HG03354 (cell line): ENCODE results near the gene LAMC2.
"Not testable (repeated sequence)": the region's sequence is repeated elsewhere in the genome, so short reads cannot be mapped to it uniquely, and the experiment has no call there.

ENCODE experiments used
- ATAC-seq: cut with Tn5 transposase; IDR thresholded peaks from one replicate; pipeline ENCODE4 v1.9.1; 2021; ENCODE audit warnings: mild to moderate bottlenecking; ENCODE audit not compliant: unreplicated experiment, poor library complexity, severe bottlenecking

Gene LAMC2

GRCh38 chr1:183185941-183186490, at the start of gene LAMC2:
Gene LAMC2, plus strand, starts transcription at chr1:183186264. Its CDS starts 89 bp downstream, at chr1:183186353.
- no peak for ATAC-seq

DNA sequence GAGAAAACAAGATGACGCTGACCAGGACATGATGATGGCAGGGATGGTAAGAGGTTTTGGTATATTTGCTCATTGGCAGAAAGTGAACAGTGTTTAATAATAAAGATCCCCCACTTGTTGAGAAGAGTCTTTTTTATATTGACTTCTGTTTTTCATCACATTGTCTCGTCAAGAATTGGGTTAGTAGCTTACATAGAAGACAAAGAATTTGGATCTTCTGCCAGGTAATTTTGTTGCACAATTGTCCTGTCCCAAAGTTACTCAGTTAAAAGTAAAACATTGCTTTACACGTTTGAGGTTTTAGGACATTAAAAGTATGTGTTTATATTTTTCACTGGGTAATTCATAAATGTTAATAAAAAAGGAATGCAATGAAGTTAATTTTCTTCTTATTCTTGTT, 48.3 kb upstream of the LAMC2 start:
- no peak for ATAC-seq

GRCh38 chr1:183138301-183138700, 47.8 kb upstream of the LAMC2 start:
- ATAC-seq = no peak

DNA sequence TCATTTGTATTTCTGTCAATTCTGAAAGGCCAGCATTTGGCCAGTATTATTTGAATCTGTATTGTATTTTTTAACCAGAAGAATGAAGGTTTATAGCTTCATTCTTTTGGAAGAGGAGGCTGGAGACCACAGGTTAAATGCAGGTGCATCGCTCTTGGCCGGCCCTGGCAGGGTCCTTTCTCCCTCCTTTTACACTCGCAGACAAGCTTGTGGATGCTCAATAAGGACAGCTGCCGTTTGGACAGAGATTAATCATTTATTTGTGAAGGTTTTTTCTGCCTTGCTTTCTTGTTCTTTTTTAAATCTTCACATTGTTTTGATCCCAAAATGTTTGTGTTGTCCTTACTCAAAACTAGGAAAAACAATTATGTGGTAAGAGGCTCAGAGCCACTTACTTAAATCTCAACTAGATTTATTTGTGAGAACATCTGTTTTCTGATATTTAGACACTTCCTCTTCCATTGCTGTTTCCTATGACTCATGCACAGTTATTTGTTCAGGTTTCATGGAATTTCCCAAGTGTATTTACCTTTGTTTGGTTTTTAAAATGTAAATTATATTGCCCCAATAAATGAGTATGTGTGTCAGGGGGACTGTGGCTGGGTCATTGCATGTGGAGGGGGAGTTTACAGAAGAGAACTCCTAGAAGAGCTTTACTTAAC, 46.7 kb upstream of the LAMC2 start:
- no peak for ATAC-seq

DNA sequence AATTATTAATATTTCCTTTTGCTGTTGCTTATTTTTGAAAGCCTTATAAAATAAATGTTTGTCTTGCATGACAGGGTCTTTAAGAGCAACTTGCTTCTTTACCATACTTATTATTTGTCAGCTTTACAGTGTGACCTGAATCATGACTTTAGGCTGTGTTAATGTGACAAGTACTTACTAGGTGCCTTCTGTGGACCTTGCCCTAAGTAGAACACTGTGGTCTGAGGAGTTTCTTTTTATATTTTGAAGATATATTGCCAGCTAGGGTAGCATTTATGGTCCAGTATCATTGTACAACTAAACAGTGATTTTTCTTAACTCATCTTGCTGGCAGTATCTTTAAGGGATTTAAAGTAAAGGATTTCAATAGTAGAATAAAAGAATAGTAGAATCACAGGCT, 45.4 kb upstream of the LAMC2 start:
- no peak for ATAC-seq

GRCh38 chr1:183142171-183142570, 43.9 kb upstream of the LAMC2 start:
- ATAC-seq = no peak

GRCh38 chr1:183143576-183144315, 42.3 kb upstream of the LAMC2 start:
- no peak for ATAC-seq

DNA sequence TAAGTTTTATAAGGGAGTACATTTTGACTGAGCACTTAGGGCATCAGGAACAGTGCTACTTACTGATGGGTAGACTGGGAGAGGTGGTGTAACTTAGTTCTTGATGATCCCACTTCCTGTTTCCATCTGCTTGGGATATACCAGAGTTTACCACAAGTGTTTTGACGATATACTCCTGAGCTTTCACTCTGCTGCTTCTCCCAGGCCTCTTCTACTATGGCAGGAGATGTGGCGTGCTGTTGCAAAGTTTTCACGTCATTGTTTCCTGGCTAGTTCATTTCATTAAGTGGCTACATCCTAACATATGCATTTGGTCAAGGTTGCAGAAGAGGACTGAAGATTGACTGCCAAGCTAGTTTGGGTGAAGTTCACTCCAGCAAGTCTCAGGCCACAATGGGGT, 41.3 kb upstream of the LAMC2 start:
- no peak for ATAC-seq

DNA sequence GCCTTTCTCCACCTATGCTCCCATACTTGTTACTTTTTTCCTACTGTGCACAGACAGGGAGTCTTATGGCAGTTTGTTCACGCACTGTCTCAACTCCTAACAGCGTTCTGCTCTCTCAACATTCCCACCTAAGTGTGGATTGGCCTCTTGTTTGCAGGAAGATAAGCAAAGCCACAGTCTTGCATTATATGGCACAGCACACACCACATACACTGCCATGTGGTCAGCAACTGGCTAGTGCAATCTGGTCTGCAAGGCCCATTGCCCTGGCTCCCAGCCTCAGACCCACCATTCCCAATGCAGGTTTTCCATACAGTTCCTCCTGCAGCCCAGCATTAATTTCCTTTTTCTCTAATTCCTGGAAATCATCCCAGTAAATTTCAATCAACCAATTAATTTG, 38.3 kb upstream of the LAMC2 start:
- no peak for ATAC-seq

DNA sequence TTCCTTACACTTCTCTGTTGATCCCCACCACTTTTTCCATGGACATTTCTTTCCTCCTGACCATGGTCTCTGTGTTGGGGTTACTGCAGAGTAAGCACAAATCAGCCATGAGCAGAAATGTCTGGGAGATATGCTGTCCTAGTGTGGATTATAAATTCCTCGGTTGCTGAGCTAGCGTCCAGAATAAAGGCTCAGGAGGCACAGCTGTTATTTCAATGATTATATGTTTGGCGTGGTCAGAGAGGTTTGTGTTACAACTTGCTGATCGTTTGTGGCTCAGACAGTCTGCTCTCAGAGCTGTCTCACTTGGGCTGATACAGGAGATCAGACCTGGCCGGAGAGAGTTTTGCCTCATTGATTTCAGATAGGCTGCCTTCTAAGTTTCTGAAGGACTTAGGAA, 37.5 kb upstream of the LAMC2 start:
- ATAC-seq = no peak

- no peak for ATAC-seq
These were observed 36.8 kb upstream of the LAMC2 start for GRCh38 chr1:183149273-183149672.

- not testable (repeated sequence) for ATAC-seq
These were observed 36.0 kb upstream of the LAMC2 start for GRCh38 chr1:183150032-183150431.

GRCh38 chr1:183150445-183150844, 35.6 kb upstream of the LAMC2 start:
- no peak for ATAC-seq

DNA sequence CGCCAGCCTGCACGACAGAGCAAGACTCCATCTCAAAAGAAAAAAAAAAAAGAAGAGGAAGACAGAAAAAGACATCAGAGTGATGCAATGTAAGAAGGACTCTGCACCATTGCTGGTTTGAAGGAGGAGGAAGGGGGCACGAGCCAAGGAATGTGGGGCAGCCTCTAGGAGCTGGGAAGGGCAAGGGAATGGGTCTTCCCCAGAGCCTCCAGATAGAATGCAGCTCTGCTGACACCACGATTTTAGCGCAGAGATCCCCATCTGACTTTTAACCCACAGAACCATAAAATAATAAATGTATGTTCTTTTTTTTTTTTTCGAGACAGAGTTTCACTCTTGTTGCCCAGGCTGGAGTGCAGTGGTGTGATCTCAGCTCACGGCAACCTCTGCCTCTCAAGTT, 33.9 kb upstream of the LAMC2 start:
- no peak for ATAC-seq

DNA sequence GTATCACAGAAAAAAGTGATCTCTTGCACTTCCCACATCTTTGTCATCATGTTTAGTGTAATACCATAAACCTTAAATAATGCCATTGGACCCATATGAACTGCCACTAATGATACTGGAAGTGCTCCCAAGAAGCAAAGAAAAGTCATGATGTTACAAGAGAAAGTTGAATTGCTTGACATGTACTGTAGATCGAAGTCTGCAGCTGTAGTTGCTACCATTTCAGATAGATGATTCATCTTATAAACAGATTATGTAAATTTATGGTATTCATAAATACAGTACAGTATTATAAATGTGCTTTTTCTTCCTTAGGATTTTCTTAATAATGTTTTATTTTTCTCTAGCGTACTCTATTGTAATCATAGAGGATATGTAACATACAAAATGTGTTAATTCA, 30.1 kb upstream of the LAMC2 start:
- ATAC-seq = no peak

GRCh38 chr1:183159960-183160359, 26.1 kb upstream of the LAMC2 start:
- ATAC-seq = no peak

DNA sequence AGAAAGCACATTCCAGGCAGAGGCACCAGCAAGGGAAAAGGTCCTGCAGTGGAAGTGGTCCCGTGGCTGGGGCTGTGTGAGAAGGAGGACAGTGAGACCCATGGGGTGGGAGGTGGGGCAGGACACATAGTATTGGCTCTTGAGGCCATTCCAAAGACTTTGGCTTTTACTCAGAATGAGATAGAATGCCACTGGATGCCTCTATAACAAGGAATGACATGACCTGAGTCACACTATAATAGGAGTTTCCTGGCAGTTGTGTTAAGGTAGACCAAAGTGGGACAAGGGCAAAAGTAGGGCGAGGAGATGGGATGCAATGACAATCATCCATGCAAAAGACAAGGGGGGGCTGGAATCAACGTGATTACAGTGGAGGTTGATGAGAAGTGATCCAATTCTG, 24.7 kb upstream of the LAMC2 start:
- ATAC-seq = no peak

DNA sequence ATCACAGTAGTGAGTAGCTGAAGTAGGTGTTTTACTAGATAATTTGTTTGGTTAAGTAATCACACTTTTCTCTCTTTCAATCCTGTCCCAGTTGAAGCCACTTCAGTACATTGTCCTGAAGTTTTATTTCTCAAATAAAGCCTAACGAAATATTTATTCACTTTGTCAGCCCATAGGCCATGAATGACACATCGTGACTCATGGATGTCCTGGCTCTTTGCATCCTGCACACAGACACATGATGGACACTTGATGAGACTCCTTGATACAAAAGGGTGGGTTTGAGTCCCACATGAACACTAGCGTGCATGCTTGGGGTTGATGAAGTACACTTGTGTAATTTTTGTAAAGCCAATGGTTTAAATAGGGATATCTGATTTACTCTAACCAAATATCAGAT, 22.7 kb upstream of the LAMC2 start:
- no peak for ATAC-seq

DNA sequence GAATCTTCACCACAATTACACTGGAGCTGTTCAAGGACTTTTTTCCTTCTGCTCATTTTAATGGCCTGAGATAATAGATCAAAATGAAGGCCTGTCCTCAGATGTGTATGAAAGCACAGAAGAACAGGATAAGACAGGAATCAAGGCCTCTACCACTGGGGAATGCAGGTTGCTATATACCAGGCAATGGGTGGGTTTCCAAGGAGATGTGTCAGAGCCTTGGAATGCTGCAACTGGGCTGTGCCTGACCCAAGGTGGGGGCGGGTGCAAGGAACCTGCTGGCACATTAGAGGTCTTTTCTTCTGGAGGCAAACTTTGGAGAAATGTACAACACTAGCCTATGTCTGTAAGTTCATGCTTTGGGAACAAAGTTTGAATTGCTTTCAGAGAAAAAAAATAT, 21.7 kb upstream of the LAMC2 start:
- ATAC-seq = no peak

- ATAC-seq = no peak
These were observed 21.1 kb upstream of the LAMC2 start for GRCh38 chr1:183164963-183165362.

- no peak for ATAC-seq
These were observed 20.6 kb upstream of the LAMC2 start for GRCh38 chr1:183165456-183165855.
